ENCODE results near the gene HSD17B4. TPM values are rescaled to one million over a fixed set of nuclear protein-coding genes. Genes with fewer than 3 reads are reported as not detected.

The HSD17B4 gene
- total and polyA plus RNA-seq, 2 experiments from 2014 or later, result 208 to 281 TPM

- TF ChIP-seq EZH2 (IDR thresholded peaks at IDR 0.05; ENCODE audit: borderline replicate concordance) (no peak), EZH2phosphoT487 (IDR thresholded peaks at IDR 0.05; ENCODE audit: low read depth, severe bottlenecking, unreplicated experiment) (no peak)
- TF ChIP-seq, protein P1, sequence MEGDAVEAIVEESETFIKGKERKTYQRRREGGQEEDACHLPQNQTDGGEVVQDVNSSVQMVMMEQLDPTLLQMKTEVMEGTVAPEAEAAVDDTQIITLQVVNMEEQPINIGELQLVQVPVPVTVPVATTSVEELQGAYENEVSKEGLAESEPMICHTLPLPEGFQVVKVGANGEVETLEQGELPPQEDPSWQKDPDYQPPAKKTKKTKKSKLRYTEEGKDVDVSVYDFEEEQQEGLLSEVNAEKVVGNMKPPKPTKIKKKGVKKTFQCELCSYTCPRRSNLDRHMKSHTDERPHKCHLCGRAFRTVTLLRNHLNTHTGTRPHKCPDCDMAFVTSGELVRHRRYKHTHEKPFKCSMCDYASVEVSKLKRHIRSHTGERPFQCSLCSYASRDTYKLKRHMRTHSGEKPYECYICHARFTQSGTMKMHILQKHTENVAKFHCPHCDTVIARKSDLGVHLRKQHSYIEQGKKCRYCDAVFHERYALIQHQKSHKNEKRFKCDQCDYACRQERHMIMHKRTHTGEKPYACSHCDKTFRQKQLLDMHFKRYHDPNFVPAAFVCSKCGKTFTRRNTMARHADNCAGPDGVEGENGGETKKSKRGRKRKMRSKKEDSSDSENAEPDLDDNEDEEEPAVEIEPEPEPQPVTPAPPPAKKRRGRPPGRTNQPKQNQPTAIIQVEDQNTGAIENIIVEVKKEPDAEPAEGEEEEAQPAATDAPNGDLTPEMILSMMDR (IDR thresholded peaks at IDR 0.05; ENCODE audit: poor library complexity), result no peak
- Histone ChIP-seq H3K4me2 (peak overlapping the region; percentile 64), H4K20me1 (ENCODE audit: insufficient read depth, poor library complexity, severe bottlenecking) (no peaks in the 10 kb centered on the region), H3K27me3 (no peaks in the 10 kb centered on the region), H3K79me2 (no peaks in the 10 kb centered on the region), H3K9me2 (replicated peaks; ENCODE audit: insufficient read depth) (no peaks in the 10 kb centered on the region), H3K4me3 (no peak overlapping the region), H3K36me3 (replicated peaks; ENCODE audit: insufficient read depth, low read depth) (no peaks in the 10 kb centered on the region), H3K9me3 (ENCODE audit: low read depth) (no peaks in the 10 kb centered on the region), H3K4me1 (ENCODE audit: insufficient read depth) (peaks cover 15% of the 10 kb centered on the region), H2AFZ (no peak overlapping the region), H3K27ac (no peak overlapping the region)
- WGBS (ENCODE audit: low lambda C conversion rate, missing lambda C conversion rate), result 14% methylated on average over 3 of the region's 3 CpGs
- peak; percentile 15 for DNase-seq (ENCODE audit: low spot score)
These were observed 72.2 kb downstream of the HSD17B4 start for GRCh38 chr5:119524485-119524884.

DNA sequence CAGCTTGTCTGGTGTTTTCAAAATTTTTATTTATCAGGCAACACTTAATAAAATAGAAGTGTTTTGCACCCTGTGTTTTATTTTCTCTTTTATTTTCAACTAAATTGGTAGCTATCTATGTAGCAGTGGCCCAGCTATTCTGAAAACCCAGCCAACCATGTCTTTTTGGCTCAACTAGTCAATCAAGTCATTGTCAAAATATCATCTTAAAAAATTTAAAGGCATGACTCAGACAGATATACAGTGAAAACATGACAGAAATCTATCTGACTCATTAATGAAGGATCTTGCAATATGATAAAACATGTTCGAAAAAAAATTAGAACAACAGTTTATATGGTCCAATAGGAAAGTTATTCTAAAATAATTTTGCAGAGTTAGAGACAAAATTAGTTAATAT, 75.1 kb downstream of the HSD17B4 start:
- Histone ChIP-seq H4K20me1 (ENCODE audit: insufficient read depth, poor library complexity, severe bottlenecking) (no peaks in the 10 kb centered on the region), H3K9me2 (replicated peaks; ENCODE audit: insufficient read depth) (no peaks in the 10 kb centered on the region), H3K4me3 (no peak overlapping the region), H3K27me3 (no peaks in the 10 kb centered on the region), H3K4me1 (ENCODE audit: insufficient read depth) (peaks cover 15% of the 10 kb centered on the region), H2AFZ (no peak overlapping the region), H3K9me3 (ENCODE audit: low read depth) (no peaks in the 10 kb centered on the region), H3K36me3 (replicated peaks; ENCODE audit: insufficient read depth, low read depth) (no peaks in the 10 kb centered on the region), H3K4me2 (no peak overlapping the region), H3K27ac (no peak overlapping the region), H3K79me2 (no peaks in the 10 kb centered on the region)
- DNase-seq (ENCODE audit: low spot score), result no peak
- WGBS (ENCODE audit: low lambda C conversion rate, missing lambda C conversion rate), result 100% methylated on average over 1 of the region's 1 CpG
- TF ChIP-seq EZH2 (IDR thresholded peaks at IDR 0.05; ENCODE audit: borderline replicate concordance) (no peak), EZH2phosphoT487 (IDR thresholded peaks at IDR 0.05; ENCODE audit: low read depth, severe bottlenecking, unreplicated experiment) (no peak)
- TF ChIP-seq, protein P1 (IDR thresholded peaks at IDR 0.05; ENCODE audit: poor library complexity), result no peak

DNA sequence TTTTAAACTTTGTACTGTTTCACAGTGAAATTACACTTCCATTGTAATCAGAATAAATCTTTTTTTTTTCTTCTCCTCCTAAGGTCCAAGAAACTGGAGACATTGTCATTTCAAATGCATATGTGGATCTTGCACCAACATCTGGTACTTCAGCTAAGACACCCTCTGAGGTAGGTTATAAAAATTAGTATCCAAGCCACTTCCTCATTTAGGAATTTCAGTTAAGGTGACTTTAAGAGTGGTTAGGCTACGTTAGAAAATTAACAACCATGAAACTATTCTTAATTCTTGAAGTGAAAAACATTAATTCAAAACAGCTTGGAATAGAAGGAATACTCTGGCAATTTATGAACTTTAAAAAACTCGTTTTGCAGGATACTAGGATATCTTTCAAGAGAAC, 77.5 kb downstream of the HSD17B4 start:
- H3K9me2 ChIP-seq (replicated peaks; ENCODE audit: insufficient read depth), result no peaks in the 10 kb centered on the region
- no peak overlapping the region for H3K27ac ChIP-seq

More for the DNA sequence above, 77.5 kb downstream of the HSD17B4 start:
- Histone ChIP-seq H3K36me3 (replicated peaks; ENCODE audit: insufficient read depth, low read depth) (no peaks in the 10 kb centered on the region), H3K79me2 (no peaks in the 10 kb centered on the region), H2AFZ (no peak overlapping the region), H3K4me1 (ENCODE audit: insufficient read depth) (peaks cover 7% of the 10 kb centered on the region), H3K4me3 (no peak overlapping the region), H3K27me3 (no peaks in the 10 kb centered on the region), H3K4me2 (no peak overlapping the region), H3K9me3 (ENCODE audit: low read depth) (no peaks in the 10 kb centered on the region), H4K20me1 (ENCODE audit: insufficient read depth, poor library complexity, severe bottlenecking) (no peaks in the 10 kb centered on the region)
- TF ChIP-seq EZH2 (IDR thresholded peaks at IDR 0.05; ENCODE audit: borderline replicate concordance) (no peak), EZH2phosphoT487 (IDR thresholded peaks at IDR 0.05; ENCODE audit: low read depth, severe bottlenecking, unreplicated experiment) (no peak)
- TF ChIP-seq, protein P1 (IDR thresholded peaks at IDR 0.05; ENCODE audit: poor library complexity), result no peak
- no peak for DNase-seq (ENCODE audit: low spot score)
- WGBS (ENCODE audit: low lambda C conversion rate, missing lambda C conversion rate), result 96% methylated on average over 2 of the region's 2 CpGs

Measured in hepatocyte (in vitro differentiated cells).